HG03175 (cell line): ENCODE data around the gene SARNP.
"Not testable (repeated sequence)": the region's sequence is repeated elsewhere in the genome, so short reads cannot be mapped to it uniquely, and the experiment has no call there.

Experiments
- ATAC-seq: cut with Tn5 transposase; IDR thresholded peaks from one replicate; pipeline ENCODE4 v1.9.1; 2021; ENCODE audit warnings: mild to moderate bottlenecking, moderate library complexity; ENCODE audit not compliant: unreplicated experiment

Gene SARNP

GRCh38 chr12:55839345-55840140 is 22.0 kb upstream of the SARNP start:
- ATAC-seq, result no peak

- no peak for ATAC-seq
Observed at GRCh38 chr12:55838361-55838760, 20.8 kb upstream of the SARNP start.

- ATAC-seq, result not testable (repeated sequence)
Observed at GRCh38 chr12:55834400-55834799, 16.9 kb upstream of the SARNP start.

- ATAC-seq, result no peak
Observed at GRCh38 chr12:55833056-55833455, 15.5 kb upstream of the SARNP start.

- ATAC-seq, result no peak
Observed at GRCh38 chr12:55831447-55831815, 13.9 kb upstream of the SARNP start.

GRCh38 chr12:55830601-55831446 is 13.3 kb upstream of the SARNP start:
- no peak for ATAC-seq

- ATAC-seq, result peak; percentile 27
Observed at GRCh38 chr12:55829967-55830600, 12.6 kb upstream of the SARNP start.

- ATAC-seq, result no peak
Observed at GRCh38 chr12:55828357-55828756, 10.8 kb upstream of the SARNP start.

GRCh38 chr12:55827806-55828205 is 10.3 kb upstream of the SARNP start:
- no peak for ATAC-seq

DNA sequence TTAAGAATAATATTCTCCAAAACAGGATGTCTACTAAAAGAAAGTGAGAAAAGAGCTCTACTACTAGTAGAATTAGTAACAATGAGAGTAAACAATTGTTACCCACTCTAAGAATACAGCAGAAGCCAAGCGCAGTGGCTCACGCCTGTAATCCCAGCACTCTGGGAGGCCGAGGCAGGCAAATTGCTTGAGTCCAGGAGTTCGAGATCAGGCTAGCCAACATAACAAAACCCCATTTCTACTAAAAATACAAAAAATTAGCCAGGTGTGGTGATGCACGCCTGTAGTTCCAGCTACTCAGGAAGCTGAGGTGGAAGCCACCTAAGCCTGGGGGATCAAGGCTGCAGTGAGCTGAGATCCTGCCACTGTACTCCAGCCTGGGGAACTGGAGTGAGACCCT is 7.2 kb upstream of the SARNP start:
- ATAC-seq, result no peak

- ATAC-seq, result no peak
Observed at GRCh38 chr12:55823419-55823818, 5.9 kb upstream of the SARNP start.

DNA sequence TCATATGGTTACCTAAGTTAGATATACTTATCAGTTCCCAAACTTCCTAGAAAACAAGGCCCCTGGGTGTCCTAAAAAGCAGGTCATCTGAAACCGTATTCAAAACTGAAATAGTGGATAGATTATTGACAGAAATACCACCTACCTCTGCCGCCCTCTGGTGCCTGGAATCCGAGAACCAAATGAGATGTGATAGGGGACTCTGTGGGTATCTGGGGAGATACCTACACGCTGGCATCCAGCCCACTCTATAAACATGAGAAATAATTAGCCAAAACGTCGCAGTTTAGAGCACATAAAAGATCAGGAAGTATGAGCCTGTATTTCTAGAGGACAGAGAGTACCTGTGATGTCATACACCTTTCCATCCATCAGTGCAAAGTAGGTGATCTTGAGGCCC is 4.7 kb upstream of the SARNP start:
- no peak for ATAC-seq

GRCh38 chr12:55820679-55821078 is 3.2 kb upstream of the SARNP start:
- ATAC-seq, result no peak

- no peak for ATAC-seq
Observed at GRCh38 chr12:55818886-55819285, 1.4 kb upstream of the SARNP start.

DNA sequence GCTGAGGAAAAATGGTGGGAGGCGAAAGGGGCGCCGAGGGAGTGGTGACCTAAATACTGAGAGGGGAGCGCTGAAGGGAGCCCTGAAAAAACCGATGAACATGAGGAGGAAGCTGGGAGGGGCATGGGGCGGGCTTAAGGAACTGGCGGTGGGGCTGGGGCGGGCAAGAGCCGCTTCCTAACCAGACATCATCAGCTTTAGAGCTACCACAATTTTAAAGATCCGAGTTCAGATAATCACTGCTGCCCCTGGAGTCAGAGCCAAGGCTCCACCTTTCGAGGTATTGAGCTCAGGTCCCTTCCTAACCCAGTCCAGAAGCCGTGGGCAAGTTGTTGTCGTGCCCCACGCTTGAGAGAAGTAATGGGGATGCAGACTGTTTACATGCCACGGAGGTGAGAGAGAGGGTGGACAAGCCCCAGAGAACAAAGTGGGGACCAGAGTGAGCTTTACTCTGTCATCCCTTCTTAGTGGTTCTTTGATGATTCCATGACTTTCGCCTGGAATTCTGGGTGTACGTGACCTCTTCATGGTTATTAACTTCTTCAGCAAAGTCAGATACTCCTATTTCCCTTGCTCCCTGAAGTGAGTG is 710 bp upstream of the SARNP start:
- peak; percentile 30 for ATAC-seq

DNA sequence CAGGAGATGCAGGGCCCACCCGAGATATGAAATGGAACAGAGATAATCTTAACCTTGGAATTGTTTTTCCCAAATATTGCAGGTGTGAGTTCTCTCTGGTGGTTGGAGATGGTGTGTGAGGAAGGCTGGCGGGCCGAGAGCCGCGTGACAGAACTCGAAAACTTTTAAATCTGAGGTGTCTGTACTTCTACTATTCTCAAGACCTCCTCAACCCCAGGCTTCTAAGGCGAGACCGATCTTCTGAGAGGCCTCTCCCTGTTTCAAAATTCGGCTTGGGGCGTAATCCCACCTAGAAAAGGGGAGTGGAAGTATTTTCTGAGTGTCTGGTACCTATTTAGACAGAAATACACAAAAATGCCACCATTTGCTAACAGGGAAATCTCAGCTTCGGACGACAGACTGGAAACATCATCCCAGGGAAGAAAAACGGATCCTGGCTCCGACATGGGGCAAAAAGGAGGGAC is 611 bp downstream of the SARNP start:
- ATAC-seq, result no peak

- no peak for ATAC-seq
Observed at GRCh38 chr12:55815473-55815872, 2.1 kb downstream of the SARNP start.

GRCh38 chr12:55814257-55814656 is 3.3 kb downstream of the SARNP start:
- no peak for ATAC-seq

DNA sequence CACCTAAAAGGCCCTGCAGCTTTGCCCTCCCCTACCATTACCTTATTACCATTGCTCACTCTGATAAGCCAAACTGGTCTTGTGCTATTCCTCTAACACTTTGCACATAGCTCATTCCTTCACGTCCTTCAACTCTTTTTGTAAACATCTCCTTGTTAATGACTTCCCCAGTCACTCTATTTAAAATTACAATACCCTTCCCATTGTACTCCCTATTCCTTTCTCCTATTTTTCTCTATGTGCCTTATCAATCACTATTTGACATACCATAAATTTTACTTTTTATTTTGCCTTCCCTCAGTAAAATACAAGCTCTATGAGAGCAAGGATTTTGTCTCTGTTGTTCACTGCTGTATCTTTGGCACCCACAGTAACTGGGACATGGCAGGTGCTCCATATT is 5.4 kb downstream of the SARNP start:
- no peak for ATAC-seq

GRCh38 chr12:55809274-55809673 is 8.2 kb downstream of the SARNP start:
- no peak for ATAC-seq

DNA sequence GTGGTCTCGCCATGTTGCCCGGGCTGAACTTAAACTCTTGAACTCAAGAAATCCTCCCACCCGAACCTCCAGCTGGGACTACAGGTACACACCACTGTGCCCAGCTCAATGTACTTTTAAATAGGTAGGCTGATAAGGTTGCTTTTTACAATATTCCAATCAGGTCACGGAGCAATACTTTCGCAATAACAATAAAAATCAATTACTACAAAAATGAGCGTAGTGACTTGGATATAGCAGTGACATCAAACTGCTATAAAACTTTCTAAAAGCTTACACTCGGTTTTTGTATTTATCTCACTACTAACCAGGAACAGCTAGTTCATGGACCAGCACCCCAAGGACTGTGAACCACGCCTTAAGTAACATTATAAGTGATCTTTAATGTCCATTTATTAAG is 10.5 kb downstream of the SARNP start:
- no peak for ATAC-seq
